Stimulated activated naive CD4-positive, alpha-beta T cell treated with Interleukin-2 at 50 U/mL for 16 hours (primary cell): ENCODE data around the gene TRPV4.
A peak's percentile ranks its signal among the peaks of the same experiment; 100 is the strongest.

Experiments
- DNase-seq: peaks from one replicate; lab custom pipeline; 2025; lab: John Stamatoyannopoulos, UW

TRPV4 gene

GRCh38 chr12:109804820-109805761, 28.1 kb downstream of the TRPV4 start:
- DNase-seq: peak; percentile 42

DNA sequence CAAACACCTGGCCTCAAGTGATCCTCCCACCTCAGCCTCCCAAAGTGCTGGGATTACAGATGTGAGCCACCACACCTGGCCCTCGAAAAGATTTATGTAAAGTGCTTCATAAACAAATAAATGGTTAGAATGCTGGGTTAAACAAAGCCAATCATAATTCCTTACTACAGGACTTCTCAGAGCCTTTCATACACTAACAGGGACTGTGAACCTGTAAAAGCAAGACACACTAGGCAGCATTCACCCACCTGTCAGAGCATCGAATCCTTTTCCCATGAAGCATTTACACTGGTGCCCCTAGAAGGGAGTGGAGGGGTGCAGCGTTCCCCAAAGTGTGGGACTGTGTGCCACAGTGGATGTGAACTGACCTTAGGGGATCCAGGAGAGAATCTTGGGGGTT, 29.5 kb downstream of the TRPV4 start:
- DNase-seq: no peak

- DNase-seq: no peak
Observed at GRCh38 chr12:109802828-109803227, 30.4 kb downstream of the TRPV4 start.

- no peak for DNase-seq
Observed at GRCh38 chr12:109800536-109800935, 32.7 kb downstream of the TRPV4 start.

DNA sequence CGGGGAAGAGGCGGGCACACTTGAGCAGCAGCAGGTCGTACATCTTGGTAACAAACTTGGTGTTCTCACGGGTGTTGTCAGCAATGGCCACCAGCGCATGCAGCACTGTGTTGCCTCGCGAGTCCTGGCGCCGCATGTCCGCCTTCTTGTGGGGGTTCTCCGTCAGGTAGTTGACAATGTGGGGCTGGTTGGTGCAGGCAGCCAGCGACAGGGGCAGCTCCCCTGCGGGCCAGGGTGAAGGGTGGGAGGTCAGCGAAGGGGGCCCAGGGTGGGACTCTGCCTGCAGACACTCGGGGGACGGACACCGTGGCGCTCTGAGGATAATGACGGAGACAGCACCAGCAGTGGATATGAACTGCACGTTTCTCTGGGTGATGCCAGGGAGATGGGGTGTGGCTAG, 34.5 kb downstream of the TRPV4 start:
- DNase-seq: no peak

DNA sequence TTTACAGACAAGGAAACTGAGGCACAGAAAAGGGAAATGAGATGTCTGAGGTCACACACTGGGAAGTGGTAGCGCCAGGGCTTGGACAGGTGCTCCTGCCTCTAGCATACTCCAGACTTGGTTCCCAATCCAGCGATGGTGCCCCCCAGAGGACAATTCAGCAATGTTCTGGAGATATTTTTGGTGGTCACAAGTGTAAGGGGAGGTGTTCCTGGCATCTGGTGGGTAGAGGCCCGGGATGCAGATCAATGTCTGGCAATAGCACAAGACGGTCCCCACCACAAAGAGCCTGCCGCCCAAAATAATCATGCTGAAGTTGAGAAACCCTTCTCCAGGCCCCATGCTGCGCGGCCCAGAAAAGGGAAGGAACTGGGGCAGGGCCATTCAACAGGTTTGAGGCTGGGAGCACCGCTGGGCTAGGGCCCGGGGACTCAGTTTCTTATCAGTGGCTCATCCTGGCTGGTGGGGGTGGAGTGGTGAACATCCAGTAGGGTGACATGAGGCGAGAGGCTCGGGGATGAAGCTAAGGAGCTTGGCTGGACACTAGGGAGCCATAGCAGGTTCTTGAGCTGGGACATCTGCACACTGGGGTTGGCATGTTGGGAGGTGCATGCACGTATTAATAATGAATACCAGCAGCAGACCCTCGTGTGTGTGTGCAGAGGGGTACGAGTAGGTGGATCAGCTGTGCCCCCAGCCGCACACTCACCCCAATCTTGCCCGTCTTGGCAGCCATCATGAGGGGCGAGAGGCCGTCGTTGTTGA, 35.1 kb downstream of the TRPV4 start:
- DNase-seq: no peak

DNA sequence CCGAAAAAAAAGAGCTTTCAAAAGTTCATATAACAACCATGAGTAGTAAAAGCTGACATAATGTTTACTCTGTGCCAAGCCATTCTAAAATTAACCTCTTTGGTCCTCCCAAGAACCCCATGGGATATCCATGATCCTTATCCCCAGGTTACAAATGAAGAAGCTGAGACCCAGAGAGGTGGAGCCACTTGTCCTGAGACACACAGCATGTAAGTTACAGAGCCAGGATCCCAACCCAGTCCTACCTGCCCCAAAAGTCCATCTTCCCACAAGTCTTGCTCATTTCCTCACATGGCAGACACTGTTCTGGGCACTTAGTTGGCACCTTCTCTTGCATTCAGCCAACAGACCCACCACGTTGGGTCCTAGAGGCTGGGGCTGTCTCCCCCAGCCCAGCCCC, 37.1 kb downstream of the TRPV4 start:
- DNase-seq: no peak

GRCh38 chr12:109795023-109795422, 38.2 kb downstream of the TRPV4 start:
- DNase-seq: no peak

DNA sequence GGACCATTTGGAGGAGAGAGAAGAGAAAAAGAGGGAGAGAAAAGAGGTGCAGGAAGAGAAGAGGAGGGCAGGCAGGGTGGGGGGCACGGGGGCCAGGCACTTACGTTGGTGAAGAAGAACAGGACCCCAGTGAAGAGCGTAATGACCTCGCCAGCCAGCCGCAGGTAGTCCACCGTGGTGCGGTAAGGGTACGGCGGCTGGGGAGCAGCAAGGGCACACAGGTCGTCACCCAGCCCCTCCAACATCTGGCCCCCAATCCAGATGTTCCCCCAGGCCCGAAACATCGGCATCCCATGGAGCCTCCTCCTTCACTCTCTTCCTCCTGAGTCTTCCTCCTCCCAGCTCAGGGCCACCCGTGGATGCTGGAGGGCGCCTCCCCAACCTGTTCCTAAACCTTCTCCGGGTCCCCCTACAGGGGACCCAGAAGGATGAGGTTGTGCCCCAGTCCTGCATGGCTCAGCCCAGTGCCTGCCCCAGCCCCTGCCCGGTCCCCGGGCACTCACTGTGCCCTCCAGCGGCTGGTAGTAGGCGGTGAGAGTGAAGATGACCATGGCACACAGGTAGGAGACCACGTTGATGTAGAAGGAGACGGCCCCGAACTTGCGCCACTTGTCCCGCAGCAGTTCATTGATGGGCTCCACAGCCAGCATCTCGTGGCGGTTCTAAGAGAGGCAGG, 39.2 kb downstream of the TRPV4 start:
- DNase-seq: no peak

DNA sequence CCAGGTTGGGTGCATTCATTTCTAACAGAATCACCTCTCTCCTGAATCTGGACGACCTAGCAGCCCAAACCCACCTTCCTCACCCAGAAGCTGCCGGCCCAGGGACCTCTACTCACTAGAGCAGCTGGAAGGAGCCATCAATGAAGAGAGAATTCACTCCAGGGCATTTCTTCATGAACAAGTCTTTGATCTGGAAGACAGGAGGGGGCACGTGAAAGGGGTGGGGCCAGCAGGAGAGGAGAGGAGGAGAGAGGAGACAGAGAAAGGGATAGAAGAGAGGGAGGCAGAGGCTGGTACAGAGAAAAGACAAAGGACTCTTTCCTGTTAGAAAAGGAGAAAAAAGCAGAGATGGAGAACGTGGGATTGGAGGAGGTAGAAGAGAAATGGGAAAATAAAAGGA, 39.8 kb downstream of the TRPV4 start:
- DNase-seq: no peak

GRCh38 chr12:109792992-109793391, 40.2 kb downstream of the TRPV4 start:
- no peak for DNase-seq

GRCh38 chr12:109789526-109790048, 43.6 kb downstream of the TRPV4 start:
- DNase-seq: no peak

DNA sequence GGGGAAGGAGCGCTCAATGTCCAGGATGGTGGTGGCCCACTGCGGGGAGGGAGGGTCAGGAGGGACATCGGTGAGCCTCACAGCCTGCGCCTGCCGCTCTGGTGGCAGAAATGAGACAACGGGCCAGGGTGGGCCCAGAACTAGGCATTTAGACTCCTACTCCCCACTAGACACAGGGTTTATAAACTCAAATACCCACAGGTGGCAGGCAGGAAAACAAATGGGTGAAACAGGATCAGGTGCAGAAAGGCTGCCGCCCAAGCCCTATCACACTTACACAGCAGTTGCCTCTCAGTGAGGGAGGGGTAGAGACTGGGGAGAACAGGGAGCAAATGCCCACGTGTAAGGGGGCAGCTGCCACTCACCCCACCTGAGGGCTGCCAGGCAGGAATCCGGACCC, 46.4 kb downstream of the TRPV4 start:
- no peak for DNase-seq

DNA sequence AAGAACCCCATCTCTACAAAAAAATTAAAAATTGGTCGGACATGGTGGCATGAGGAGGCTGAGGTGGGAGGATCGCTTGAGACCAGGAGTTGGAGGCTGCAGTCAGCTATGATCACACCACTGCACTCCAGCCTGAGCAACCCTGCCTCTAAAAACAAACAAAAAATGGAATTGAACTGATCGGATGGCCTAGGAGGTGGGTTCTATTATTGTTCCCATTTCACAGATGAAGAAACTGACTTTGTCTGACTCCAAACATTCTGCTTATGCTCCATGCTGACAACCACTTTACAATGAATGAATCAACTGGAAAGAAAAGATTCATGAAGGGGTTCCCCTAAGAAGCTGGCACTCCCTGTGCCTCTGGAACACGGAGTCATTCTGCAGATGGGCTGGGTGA, 47.3 kb downstream of the TRPV4 start:
- no peak for DNase-seq

DNA sequence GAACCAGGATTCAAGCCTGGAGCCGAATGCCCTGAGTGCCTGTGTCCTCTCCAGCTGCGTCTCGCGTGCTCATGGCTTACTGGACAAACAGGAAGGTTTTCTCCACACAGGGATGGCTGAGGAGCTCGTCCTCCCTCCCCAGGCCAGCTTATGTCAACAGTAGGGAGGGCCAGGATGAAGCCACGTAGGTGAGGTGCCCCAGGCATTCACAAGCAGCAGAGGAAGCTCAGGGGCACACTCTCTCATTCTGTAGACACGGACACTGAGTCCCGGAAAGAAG, 49.3 kb downstream of the TRPV4 start:
- no peak for DNase-seq

DNA sequence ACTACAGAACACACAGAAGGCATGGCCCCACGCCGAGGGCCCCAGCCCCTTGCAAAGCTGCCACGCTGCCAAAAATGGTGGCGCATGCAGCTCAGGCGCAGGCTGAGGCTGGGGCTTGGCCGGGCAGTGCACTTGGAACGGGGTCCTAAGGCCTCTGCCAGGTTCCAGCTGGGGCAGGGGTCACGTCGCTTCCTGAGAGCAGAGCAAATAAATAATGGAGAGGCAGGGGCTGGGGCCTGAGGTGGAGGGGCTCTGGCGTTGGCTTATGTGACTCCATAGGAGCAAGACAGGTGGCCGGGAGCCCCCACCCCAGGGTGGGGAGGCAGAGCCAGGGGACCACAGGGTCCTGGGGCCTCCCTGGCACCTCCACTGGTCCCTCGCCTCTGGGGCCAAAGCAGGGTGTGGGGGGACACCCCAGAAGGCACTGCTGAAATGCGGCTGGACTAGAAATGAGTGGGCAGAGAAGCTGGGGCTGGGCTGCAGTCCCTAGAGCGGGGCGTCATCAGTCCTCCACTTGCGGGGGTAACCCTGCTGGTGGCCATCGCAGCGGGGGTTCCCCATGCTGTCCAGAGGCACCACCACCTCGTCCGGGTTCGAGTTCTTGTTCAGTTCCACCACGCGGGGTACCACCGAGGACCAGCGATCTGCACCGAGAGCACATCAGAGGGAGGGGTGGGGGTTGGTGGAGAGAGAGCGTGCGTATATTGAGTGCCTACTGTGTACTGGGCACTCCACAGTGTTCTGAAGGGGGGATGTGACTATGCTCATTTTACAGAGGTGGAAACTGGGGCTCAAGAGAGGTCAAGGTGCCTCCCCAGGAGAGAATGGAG, 49.8 kb downstream of the TRPV4 start:
- no peak for DNase-seq

GRCh38 chr12:109782326-109782703, 50.9 kb downstream of the TRPV4 start:
- DNase-seq: no peak

DNA sequence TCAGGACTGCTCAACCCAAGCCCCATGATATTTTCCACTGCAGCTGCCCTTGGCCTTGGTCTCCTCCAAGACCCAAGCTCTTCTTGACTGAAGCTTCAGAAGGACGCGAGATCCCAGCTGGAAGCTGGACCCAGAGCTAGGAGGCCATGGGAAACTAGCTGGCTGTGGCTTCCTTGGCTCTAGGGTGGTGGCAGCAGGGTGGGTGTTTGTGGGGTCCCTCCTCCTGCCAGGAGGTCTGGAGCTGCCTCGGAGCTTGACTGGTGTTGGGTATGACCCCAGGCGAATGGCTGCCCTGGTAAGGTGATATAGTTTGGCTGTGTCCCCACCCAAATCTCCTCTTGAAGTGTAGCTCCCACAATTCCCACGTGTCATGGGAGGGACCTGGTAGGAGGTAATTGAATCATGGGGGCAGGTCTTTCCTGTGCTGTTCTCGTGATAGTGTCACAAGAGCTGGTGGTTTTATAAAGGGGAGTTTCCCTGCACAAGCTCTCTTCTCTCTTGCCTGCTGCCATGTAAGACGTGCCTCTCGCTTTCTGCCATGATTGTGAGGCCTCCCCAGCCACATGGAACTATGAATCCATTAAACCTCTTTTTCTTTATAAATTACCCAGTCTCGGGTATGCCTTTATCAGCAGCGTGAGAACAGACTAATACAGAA, 51.4 kb downstream of the TRPV4 start:
- no peak for DNase-seq

GRCh38 chr12:109779382-109779781, 53.8 kb downstream of the TRPV4 start:
- no peak for DNase-seq

- no peak for DNase-seq
Observed at GRCh38 chr12:109778684-109779083, 54.5 kb downstream of the TRPV4 start.

DNA sequence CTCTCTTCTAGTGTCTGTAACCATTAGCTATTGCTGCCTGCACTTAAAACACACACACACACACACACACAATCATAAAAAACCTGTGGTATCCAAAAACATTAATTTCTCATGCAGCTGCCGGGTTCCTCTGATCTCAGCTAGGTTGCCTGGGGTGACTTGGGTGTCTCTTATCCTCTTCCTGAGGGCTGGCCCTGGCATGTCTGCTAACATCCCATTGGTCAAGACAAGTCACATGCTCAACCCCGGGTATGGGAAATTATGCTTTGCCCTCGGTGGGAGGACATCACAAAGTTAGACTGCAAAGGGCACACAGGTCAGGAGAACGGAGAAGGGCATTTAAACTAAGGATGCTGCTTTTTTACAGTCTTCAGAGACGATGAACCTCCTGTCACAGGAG, 55.7 kb downstream of the TRPV4 start:
- peak; percentile 13 for DNase-seq
